HS-27A (cell line): ENCODE measurements around the gene CEP164.
A peak's percentile ranks its signal among the peaks of the same experiment; 100 is the strongest.

Experiments used
- DNase-seq: peaks from one replicate; pipeline ENCODE4 v3.0.0-alpha.2; 2012; ENCODE audit warnings: low read depth, missing footprints

CEP164 gene

GRCh38 chr11:117366248-117366647 lies 38.6 kb downstream of the CEP164 start:
- DNase-seq: no peak

GRCh38 chr11:117366875-117367274 lies 39.2 kb downstream of the CEP164 start:
- DNase-seq: no peak

- DNase-seq: no peak
Observed at GRCh38 chr11:117369534-117369933, 41.9 kb downstream of the CEP164 start.

- DNase-seq: no peak
Observed at GRCh38 chr11:117371453-117371852, 43.8 kb downstream of the CEP164 start.

GRCh38 chr11:117374316-117375055 lies 46.8 kb downstream of the CEP164 start:
- no peak for DNase-seq

- DNase-seq: no peak
Observed at GRCh38 chr11:117375960-117376359, 48.3 kb downstream of the CEP164 start.

- DNase-seq: no peak
Observed at GRCh38 chr11:117376517-117376916, 48.9 kb downstream of the CEP164 start.

GRCh38 chr11:117378976-117379865 lies 51.6 kb downstream of the CEP164 start:
- DNase-seq: no peak

GRCh38 chr11:117380676-117381075 lies 53.0 kb downstream of the CEP164 start:
- DNase-seq: no peak

GRCh38 chr11:117381481-117382387 lies 54.1 kb downstream of the CEP164 start:
- no peak for DNase-seq

GRCh38 chr11:117382746-117383145 lies 55.1 kb downstream of the CEP164 start:
- no peak for DNase-seq

- DNase-seq: peak; percentile 20
Observed at GRCh38 chr11:117384045-117384444, 56.4 kb downstream of the CEP164 start.

GRCh38 chr11:117385471-117385870 lies 57.8 kb downstream of the CEP164 start:
- no peak for DNase-seq

GRCh38 chr11:117385906-117386305 lies 58.3 kb downstream of the CEP164 start:
- no peak for DNase-seq

- no peak for DNase-seq
Observed at GRCh38 chr11:117387992-117388755, 60.5 kb downstream of the CEP164 start.

GRCh38 chr11:117390743-117391142 lies 63.1 kb downstream of the CEP164 start:
- DNase-seq: no peak

GRCh38 chr11:117391181-117391580 lies 63.5 kb downstream of the CEP164 start:
- DNase-seq: no peak

GRCh38 chr11:117392001-117392690 lies 64.5 kb downstream of the CEP164 start:
- no peak for DNase-seq

- DNase-seq: no peak
Observed at GRCh38 chr11:117392979-117393378, 65.3 kb downstream of the CEP164 start.

GRCh38 chr11:117394221-117394925 lies 66.7 kb downstream of the CEP164 start:
- DNase-seq: no peak
